ENCODE data around the gene SPATS2. TPM values are rescaled to one million over a fixed set of nuclear protein-coding genes. Genes with fewer than 3 reads are reported as not detected.

Gene SPATS2
- total RNA-seq, 1 donor from 2014 or later, result 46.3 TPM

GRCh38 chr12:49388682-49389386, 21.6 kb downstream of the SPATS2 start:
- FAIRE-seq (no peak), DNase-seq (ENCODE audit: low read depth) (no peak)
- H3K4me1 Mint-ChIP-seq (ENCODE audit: low read depth, unreplicated experiment), result peaks cover 7% of the 10 kb centered on the region
- Histone ChIP-seq H3K36me3 (ENCODE audit: insufficient read depth, low read length) (peaks cover under 1% of the 10 kb centered on the region), H3K4me3 (ENCODE audit: insufficient read depth, low read depth, low read length) (no peak overlapping the region), H4K20me1 (ENCODE audit: insufficient read depth, low read length) (peaks cover 78% of the 10 kb centered on the region), H3K4me2 (ENCODE audit: low read length) (no peak overlapping the region), H2AFZ (ENCODE audit: low read depth, low read length) (no peak overlapping the region), H3K9me3 (ENCODE audit: insufficient read depth, low read depth, low read length) (no peaks in the 10 kb centered on the region), H3K79me2 (ENCODE audit: insufficient read depth, low read length) (peaks cover 90% of the 10 kb centered on the region), H3K4me1 (ENCODE audit: insufficient read depth, low read length) (no peaks in the 10 kb centered on the region), H3K9ac (ENCODE audit: low read length) (no peak overlapping the region), H3K27me3 (ENCODE audit: insufficient read depth, low read length) (no peaks in the 10 kb centered on the region), H3K27ac (ENCODE audit: low read depth, low read length) (no peak overlapping the region)
- H3K4me3 Mint-ChIP-seq (ENCODE audit: unreplicated experiment), result no peak overlapping the region
- TF ChIP-seq CTCF (IDR thresholded peaks at IDR 0.05; ENCODE audit: insufficient read depth, low read depth, low read length) (no peak), EZH2 (IDR thresholded peaks at IDR 0.05; ENCODE audit: insufficient read depth, low read length) (no peak)
- H3K27me3 Mint-ChIP-seq (ENCODE audit: low read depth, unreplicated experiment), result no peaks in the 10 kb centered on the region
- H3K9me3 Mint-ChIP-seq (ENCODE audit: unreplicated experiment), result no peaks in the 10 kb centered on the region
- peaks cover 6% of the 10 kb centered on the region for H3K36me3 Mint-ChIP-seq (ENCODE audit: low read depth, unreplicated experiment)
- no peak overlapping the region for H3K27ac Mint-ChIP-seq (ENCODE audit: unreplicated experiment)

- H3K27ac ChIP-seq (ENCODE audit: low read depth, low read length), result no peak overlapping the region
- H3K4me3 ChIP-seq (ENCODE audit: insufficient read depth, low read depth, low read length), result no peak overlapping the region
- no peaks in the 10 kb centered on the region for H3K9me3 Mint-ChIP-seq (ENCODE audit: unreplicated experiment)
- peaks cover 90% of the 10 kb centered on the region for H3K79me2 ChIP-seq (ENCODE audit: insufficient read depth, low read length)
- peaks cover 2% of the 10 kb centered on the region for H3K36me3 ChIP-seq (ENCODE audit: insufficient read depth, low read length)
- no peaks in the 10 kb centered on the region for H3K27me3 ChIP-seq (ENCODE audit: insufficient read depth, low read length)
- H2AFZ ChIP-seq (ENCODE audit: low read depth, low read length), result no peak overlapping the region
- H3K9me3 ChIP-seq (ENCODE audit: insufficient read depth, low read depth, low read length), result no peaks in the 10 kb centered on the region
- H3K4me3 Mint-ChIP-seq (ENCODE audit: unreplicated experiment), result no peak overlapping the region
- peaks cover 78% of the 10 kb centered on the region for H4K20me1 ChIP-seq (ENCODE audit: insufficient read depth, low read length)
- TF ChIP-seq EZH2 (IDR thresholded peaks at IDR 0.05; ENCODE audit: insufficient read depth, low read length), result no peak
- TF ChIP-seq CTCF (IDR thresholded peaks at IDR 0.05; ENCODE audit: insufficient read depth, low read depth, low read length), result no peak
- DNase-seq (ENCODE audit: low read depth) (no peak), FAIRE-seq (no peak)
- no peak overlapping the region for H3K9ac ChIP-seq (ENCODE audit: low read length)
- peaks cover 6% of the 10 kb centered on the region for H3K36me3 Mint-ChIP-seq (ENCODE audit: low read depth, unreplicated experiment)
- peaks cover 7% of the 10 kb centered on the region for H3K4me1 Mint-ChIP-seq (ENCODE audit: low read depth, unreplicated experiment)
- no peaks in the 10 kb centered on the region for H3K4me1 ChIP-seq (ENCODE audit: insufficient read depth, low read length)
- no peak overlapping the region for H3K27ac Mint-ChIP-seq (ENCODE audit: unreplicated experiment)
- H3K4me2 ChIP-seq (ENCODE audit: low read length), result no peak overlapping the region
- no peaks in the 10 kb centered on the region for H3K27me3 Mint-ChIP-seq (ENCODE audit: low read depth, unreplicated experiment)
Measured at GRCh38 chr12:49389387-49389703, 22.1 kb downstream of the SPATS2 start.

GRCh38 chr12:49397000-49397399, 29.7 kb downstream of the SPATS2 start:
- H3K9ac ChIP-seq (ENCODE audit: low read length), result no peak overlapping the region
- H3K27ac Mint-ChIP-seq (ENCODE audit: unreplicated experiment), result no peak overlapping the region
- H3K4me1 ChIP-seq (ENCODE audit: insufficient read depth, low read length), result no peaks in the 10 kb centered on the region
- peaks cover 5% of the 10 kb centered on the region for H3K36me3 ChIP-seq (ENCODE audit: insufficient read depth, low read length)
- no peak overlapping the region for H3K4me3 ChIP-seq (ENCODE audit: insufficient read depth, low read depth, low read length)
- no peaks in the 10 kb centered on the region for H3K27me3 Mint-ChIP-seq (ENCODE audit: low read depth, unreplicated experiment)
- no peak overlapping the region for H3K27ac ChIP-seq (ENCODE audit: low read depth, low read length)
- no peak for TF ChIP-seq EZH2 (IDR thresholded peaks at IDR 0.05; ENCODE audit: insufficient read depth, low read length)
- TF ChIP-seq CTCF (IDR thresholded peaks at IDR 0.05; ENCODE audit: insufficient read depth, low read depth, low read length), result no peak
- DNase-seq (ENCODE audit: low read depth), result no peak
- no peaks in the 10 kb centered on the region for H3K9me3 Mint-ChIP-seq (ENCODE audit: unreplicated experiment)
- H4K20me1 ChIP-seq (ENCODE audit: insufficient read depth, low read length), result peaks cover 85% of the 10 kb centered on the region
- FAIRE-seq, result no peak
- peaks cover 15% of the 10 kb centered on the region for H3K4me1 Mint-ChIP-seq (ENCODE audit: low read depth, unreplicated experiment)
- H3K9me3 ChIP-seq (ENCODE audit: insufficient read depth, low read depth, low read length), result no peaks in the 10 kb centered on the region
- H3K4me2 ChIP-seq (ENCODE audit: low read length), result no peak overlapping the region
- no peak overlapping the region for H3K4me3 Mint-ChIP-seq (ENCODE audit: unreplicated experiment)
- H3K79me2 ChIP-seq (ENCODE audit: insufficient read depth, low read length), result peaks cover 98% of the 10 kb centered on the region
- peaks cover 4% of the 10 kb centered on the region for H3K36me3 Mint-ChIP-seq (ENCODE audit: low read depth, unreplicated experiment)
- H3K27me3 ChIP-seq (ENCODE audit: insufficient read depth, low read length), result no peaks in the 10 kb centered on the region
- no peak overlapping the region for H2AFZ ChIP-seq (ENCODE audit: low read depth, low read length)
